ENCODE measurements around the gene NRBP1.

GRCh38 chr2:27451095-27451494, 22.7 kb downstream of the NRBP1 start:
- no peak for TF ChIP-seq CTCF (IDR thresholded peaks at IDR 0.05)
- no peak for TF ChIP-seq POLR2A (IDR thresholded peaks at IDR 0.05)
